ENCODE data around the gene SEMA5B.

The SEMA5B gene

GRCh38 chr3:123066896-123067688 is 39.5 kb upstream of the SEMA5B start, which contains the start of gene PDIA5 (continued):
- TF ChIP-seq ZBTB48 (tag by site-specific recombination; IDR thresholded peaks at IDR 0.05) (peak; percentile 69; the same call in 1 of the 2 replicates), PRDM2 (tag by site-specific recombination; IDR thresholded peaks at IDR 0.05; ENCODE audit: borderline replicate concordance) (0 out of 2 replicates have a peak, but pooled peaks have one; percentile 36), PRDM4 (tag by site-specific recombination; IDR thresholded peaks at IDR 0.05) (no peak), GLIS2 (tag by site-specific recombination; IDR thresholded peaks at IDR 0.05) (peak; percentile 55), ZNF174 (tag by site-specific recombination; IDR thresholded peaks at IDR 0.05) (no peak)

GRCh38 chr3:123066599-123066895 is 39.0 kb upstream of the SEMA5B start:
- no peak overlapping the region for H3K4me3 ChIP-seq (ENCODE audit: low read depth, low read length)
- peaks cover 11% of the 10 kb centered on the region for H3K4me1 ChIP-seq (ENCODE audit: control insufficient read depth, insufficient read depth, low read length)
- H3K9me3 ChIP-seq (ENCODE audit: control insufficient read depth, insufficient read depth, low read depth, low read length) = no peaks in the 10 kb centered on the region
- H3K27ac ChIP-seq (ENCODE audit: extremely low read depth, low read depth, low read length) = no peak overlapping the region
- CTCF ChIA-PET = interaction anchor here (0.6 to 1.5 kb wide), 2 partner anchors 10 to 312 kb away, joined by 3 to 4 read pairs; no protein-coding TSS in a partner anchor
- POLR2A ChIA-PET = interaction anchor here (0.6 to 1.7 kb wide), 5 partner anchors 9 to 813 kb away, joined by 3 to 17 read pairs (median 4); no protein-coding TSS in a partner anchor
- H3K36me3 ChIP-seq (ENCODE audit: control insufficient read depth in 2 of 2, insufficient read depth in 1 of 2, low read length in 2 of 2) = no peaks in the 10 kb centered on the region
- 0 out of 2 replicates have a peak, but pooled peaks have one; percentile 6 for TF ChIP-seq ZNF398 (tag by site-specific recombination; IDR thresholded peaks at IDR 0.05)
- no peak for TF ChIP-seq ZNF211 (tag by site-specific recombination; IDR thresholded peaks at IDR 0.05; ENCODE audit: low read depth)
- no peak for TF ChIP-seq ZNF610 (tag by site-specific recombination; IDR thresholded peaks at IDR 0.05; ENCODE audit: borderline replicate concordance)
- no peak for TF ChIP-seq GLIS1 (tag by site-specific recombination; IDR thresholded peaks at IDR 0.05)
- TF ChIP-seq IKZF3 (tag by site-specific recombination; IDR thresholded peaks at IDR 0.05) = no peak
- TF ChIP-seq ZEB2 (tag by site-specific recombination; IDR thresholded peaks at IDR 0.05) = no peak
- 0 out of 2 replicates have a peak, but pooled peaks have one; percentile 78 for TF ChIP-seq ZBTB17 (tag by site-specific recombination; IDR thresholded peaks at IDR 0.05)
- peak; percentile 96 for TF ChIP-seq ZNF530 (tag by site-specific recombination; IDR thresholded peaks at IDR 0.05; ENCODE audit: low read depth)
- no peak for TF ChIP-seq ZNF239 (tag by site-specific recombination; IDR thresholded peaks at IDR 0.05)
- no peak for TF ChIP-seq ZNF843 (tag by site-specific recombination; IDR thresholded peaks at IDR 0.05)
- no peak for TF ChIP-seq SALL2 (tag by site-specific recombination; IDR thresholded peaks at IDR 0.05; ENCODE audit: borderline replicate concordance)
- TF ChIP-seq, protein P1, sequence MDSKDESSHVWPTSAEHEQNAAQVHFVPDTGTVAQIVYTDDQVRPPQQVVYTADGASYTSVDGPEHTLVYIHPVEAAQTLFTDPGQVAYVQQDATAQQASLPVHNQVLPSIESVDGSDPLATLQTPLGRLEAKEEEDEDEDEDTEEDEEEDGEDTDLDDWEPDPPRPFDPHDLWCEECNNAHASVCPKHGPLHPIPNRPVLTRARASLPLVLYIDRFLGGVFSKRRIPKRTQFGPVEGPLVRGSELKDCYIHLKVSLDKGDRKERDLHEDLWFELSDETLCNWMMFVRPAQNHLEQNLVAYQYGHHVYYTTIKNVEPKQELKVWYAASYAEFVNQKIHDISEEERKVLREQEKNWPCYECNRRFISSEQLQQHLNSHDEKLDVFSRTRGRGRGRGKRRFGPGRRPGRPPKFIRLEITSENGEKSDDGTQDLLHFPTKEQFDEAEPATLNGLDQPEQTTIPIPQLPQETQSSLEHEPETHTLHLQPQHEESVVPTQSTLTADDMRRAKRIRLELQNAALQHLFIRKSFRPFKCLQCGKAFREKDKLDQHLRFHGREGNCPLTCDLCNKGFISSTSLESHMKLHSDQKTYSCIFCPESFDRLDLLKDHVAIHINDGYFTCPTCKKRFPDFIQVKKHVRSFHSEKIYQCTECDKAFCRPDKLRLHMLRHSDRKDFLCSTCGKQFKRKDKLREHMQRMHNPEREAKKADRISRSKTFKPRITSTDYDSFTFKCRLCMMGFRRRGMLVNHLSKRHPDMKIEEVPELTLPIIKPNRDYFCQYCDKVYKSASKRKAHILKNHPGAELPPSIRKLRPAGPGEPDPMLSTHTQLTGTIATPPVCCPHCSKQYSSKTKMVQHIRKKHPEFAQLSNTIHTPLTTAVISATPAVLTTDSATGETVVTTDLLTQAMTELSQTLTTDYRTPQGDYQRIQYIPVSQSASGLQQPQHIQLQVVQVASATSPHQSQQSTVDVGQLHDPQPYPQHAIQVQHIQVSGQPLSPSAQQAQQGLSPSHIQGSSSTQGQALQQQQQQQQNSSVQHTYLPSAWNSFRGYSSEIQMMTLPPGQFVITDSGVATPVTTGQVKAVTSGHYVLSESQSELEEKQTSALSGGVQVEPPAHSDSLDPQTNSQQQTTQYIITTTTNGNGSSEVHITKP (tag by site-specific recombination; IDR thresholded peaks at IDR 0.05) = peak; percentile 90
- TF ChIP-seq ZNF792 (tag by site-specific recombination; IDR thresholded peaks at IDR 0.05) = no peak
- TF ChIP-seq TCF7L2 (IDR thresholded peaks at IDR 0.05; ENCODE audit: borderline replicate concordance, low read depth, low read length) = no peak
- TF ChIP-seq ZBTB8A (tag by site-specific recombination; IDR thresholded peaks at IDR 0.05) = no peak
- TF ChIP-seq SP2 (tag by site-specific recombination; IDR thresholded peaks at IDR 0.05) = no peak
- no peak for TF ChIP-seq ZSCAN30 (tag by site-specific recombination; IDR thresholded peaks at IDR 0.05)

Data from HEK293 (cell line).